Neural cell (in vitro differentiated cells): ENCODE data around the gene CCDC9B.

ENCODE experiments used
- CTCF ChIP-seq: fragments of 450-650 bp; IDR thresholded peaks from 2 replicates; pipeline ENCODE4 v1.5.1; 2014; ENCODE audit warnings: antibody characterized with exemption, mild to moderate bottlenecking, moderate library complexity; ENCODE audit not compliant: poor library complexity, severe bottlenecking
- EP300 ChIP-seq: fragments of 450-650 bp; conservative IDR thresholded peaks from 2 replicates; pipeline ENCODE4 v1.6.1; 2014; ENCODE audit warnings: antibody characterized with exemption, mild to moderate bottlenecking, moderate library complexity; ENCODE audit not compliant: poor library complexity, severe bottlenecking
- EZH2 ChIP-seq: fragments of 200-600, 300-800 bp; shearing (Covaris generic), sonication (generic); IDR thresholded peaks from 2 replicates; pipeline ENCODE4 v1.6.1; 2014; ENCODE audit warnings: antibody characterized with exemption, low read length, borderline replicate concordance, mild to moderate bottlenecking; ENCODE audit not compliant: insufficient read depth, poor library complexity, severe bottlenecking
- MXI1 ChIP-seq: fragments of 450-650 bp; conservative IDR thresholded peaks from 2 replicates; pipeline ENCODE4 v1.6.1; 2014; ENCODE audit warnings: antibody characterized with exemption, mild to moderate bottlenecking; ENCODE audit not compliant: poor library complexity, severe bottlenecking
- POLR2AphosphoS5 ChIP-seq: IDR thresholded peaks from 2 replicates; pipeline ENCODE4 v1.6.1; 2012
- TAF1 ChIP-seq: IDR thresholded peaks from 2 replicates; pipeline ENCODE4 v1.6.1; 2012; ENCODE audit warnings: low read depth

- no peak for TF ChIP-seq TAF1
- no peak for TF ChIP-seq POLR2AphosphoS5
- no peak for TF ChIP-seq EP300
- TF ChIP-seq CTCF = no peak
- no peak for TF ChIP-seq MXI1
- TF ChIP-seq EZH2 = no peak
These were observed 36.9 kb upstream of the CCDC9B start for GRCh38 chr15:40377606-40378005.
